ENCODE results near the gene TMEM272.

DNA sequence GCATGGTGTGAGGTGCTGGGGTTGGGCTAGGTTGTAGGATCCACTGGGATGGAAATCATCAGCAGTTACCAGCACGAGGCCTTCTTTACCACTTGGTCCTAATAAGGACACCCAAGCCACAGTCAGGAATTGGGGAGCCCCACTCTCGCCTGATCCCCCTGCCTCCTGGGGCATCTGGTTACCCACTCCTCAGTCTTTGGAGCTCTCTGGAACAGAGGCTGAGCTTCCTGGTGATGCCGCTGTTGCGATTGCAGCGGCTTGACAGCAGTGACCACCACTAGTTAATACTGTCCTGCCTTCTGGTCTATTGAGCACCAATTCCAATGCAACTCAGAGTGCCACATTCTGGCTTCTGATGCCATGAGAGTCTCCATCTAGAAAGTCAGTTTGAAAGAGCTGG lies 13.5 kb downstream of the TMEM272 start:
- TF ChIP-seq, protein P1, sequence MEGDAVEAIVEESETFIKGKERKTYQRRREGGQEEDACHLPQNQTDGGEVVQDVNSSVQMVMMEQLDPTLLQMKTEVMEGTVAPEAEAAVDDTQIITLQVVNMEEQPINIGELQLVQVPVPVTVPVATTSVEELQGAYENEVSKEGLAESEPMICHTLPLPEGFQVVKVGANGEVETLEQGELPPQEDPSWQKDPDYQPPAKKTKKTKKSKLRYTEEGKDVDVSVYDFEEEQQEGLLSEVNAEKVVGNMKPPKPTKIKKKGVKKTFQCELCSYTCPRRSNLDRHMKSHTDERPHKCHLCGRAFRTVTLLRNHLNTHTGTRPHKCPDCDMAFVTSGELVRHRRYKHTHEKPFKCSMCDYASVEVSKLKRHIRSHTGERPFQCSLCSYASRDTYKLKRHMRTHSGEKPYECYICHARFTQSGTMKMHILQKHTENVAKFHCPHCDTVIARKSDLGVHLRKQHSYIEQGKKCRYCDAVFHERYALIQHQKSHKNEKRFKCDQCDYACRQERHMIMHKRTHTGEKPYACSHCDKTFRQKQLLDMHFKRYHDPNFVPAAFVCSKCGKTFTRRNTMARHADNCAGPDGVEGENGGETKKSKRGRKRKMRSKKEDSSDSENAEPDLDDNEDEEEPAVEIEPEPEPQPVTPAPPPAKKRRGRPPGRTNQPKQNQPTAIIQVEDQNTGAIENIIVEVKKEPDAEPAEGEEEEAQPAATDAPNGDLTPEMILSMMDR (IDR thresholded peaks at IDR 0.05; ENCODE audit: borderline replicate concordance, extremely low read depth, low read length, poor library complexity, severe bottlenecking), result no peak
- no peak for TF ChIP-seq EZH2 (IDR thresholded peaks at IDR 0.05; ENCODE audit: borderline replicate concordance, low read depth, low read length, severe bottlenecking)
